Fibroblast of the conjunctiva (primary cell): ENCODE data around the gene STX7.
A peak's percentile ranks its signal among the peaks of the same experiment; 100 is the strongest.

Experiments used
- DNase-seq: peaks from one replicate; pipeline ENCODE4 v3.0.0-alpha.2; 2010; ENCODE audit warnings: low read depth

The STX7 gene

GRCh38 chr6:132476688-132477087, 36.2 kb downstream of the STX7 start:
- no peak for DNase-seq

GRCh38 chr6:132475925-132476324, 37.0 kb downstream of the STX7 start:
- no peak for DNase-seq

- no peak for DNase-seq
Measured at GRCh38 chr6:132471787-132472186, 41.1 kb downstream of the STX7 start.

- DNase-seq, result peak; percentile 38
Measured at GRCh38 chr6:132466952-132467351, 46.0 kb downstream of the STX7 start.

- DNase-seq, result no peak
Measured at GRCh38 chr6:132465530-132466485, 47.1 kb downstream of the STX7 start.

- DNase-seq, result no peak
Measured at GRCh38 chr6:132464538-132465256, 48.2 kb downstream of the STX7 start.

GRCh38 chr6:132461958-132462357, 51.0 kb downstream of the STX7 start:
- DNase-seq, result no peak

GRCh38 chr6:132459605-132459952, 53.3 kb downstream of the STX7 start:
- no peak for DNase-seq

GRCh38 chr6:132458887-132459604, 53.9 kb downstream of the STX7 start:
- no peak for DNase-seq

- no peak for DNase-seq
Measured at GRCh38 chr6:132456700-132457143, 56.2 kb downstream of the STX7 start.

- no peak for DNase-seq
Measured at GRCh38 chr6:132446855-132447241, 66.1 kb downstream of the STX7 start.

GRCh38 chr6:132446141-132446854, 66.6 kb downstream of the STX7 start:
- no peak for DNase-seq

GRCh38 chr6:132445201-132445951, 67.5 kb downstream of the STX7 start:
- peak; percentile 68 for DNase-seq

GRCh38 chr6:132443206-132443605, 69.7 kb downstream of the STX7 start:
- no peak for DNase-seq

GRCh38 chr6:132430110-132430509, 82.8 kb downstream of the STX7 start:
- DNase-seq, result no peak

GRCh38 chr6:132425176-132425575, 87.7 kb downstream of the STX7 start:
- DNase-seq, result no peak

GRCh38 chr6:132423839-132424238, 89.1 kb downstream of the STX7 start:
- no peak for DNase-seq

GRCh38 chr6:132418235-132418965, 94.5 kb downstream of the STX7 start:
- DNase-seq, result no peak

GRCh38 chr6:132414761-132415160, 98.2 kb downstream of the STX7 start:
- no peak for DNase-seq

- DNase-seq, result no peak
Measured at GRCh38 chr6:132414322-132414721, 98.6 kb downstream of the STX7 start.

- DNase-seq, result no peak
Measured at GRCh38 chr6:132413499-132413802, 99.5 kb downstream of the STX7 start.
